CD4-positive, alpha-beta T cell treated with Interleukin-4 for 1 hour (primary cell): Measurements from ENCODE around the gene MMADHC.
"Not testable (repeated sequence)": the region's sequence is repeated elsewhere in the genome, so short reads cannot be mapped to it uniquely, and the experiment has no call there.

ENCODE experiments used
- DNase-seq, 2 donors: peaks; one replicate each; pipeline ENCODE4 v3.0.0-alpha.2; 2020 to 2022

MMADHC gene

DNA sequence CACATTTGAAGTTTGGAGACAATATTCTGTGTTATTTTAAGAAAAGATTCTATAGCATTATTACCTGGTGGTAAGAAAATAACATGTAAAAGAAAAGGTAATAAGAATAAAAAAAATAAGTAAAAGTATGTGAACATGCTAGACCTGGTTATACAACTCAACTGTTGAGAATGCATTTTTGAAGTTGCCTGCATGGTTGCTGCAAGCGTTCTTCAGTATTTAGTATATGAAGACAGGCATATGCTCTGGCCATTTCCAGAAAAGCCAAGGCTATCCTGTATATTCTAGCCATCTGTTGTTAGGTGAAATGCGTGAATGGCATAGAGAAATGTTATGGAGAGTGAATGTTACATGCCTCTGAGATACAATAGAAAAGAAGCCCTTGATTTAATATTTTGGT is 6.8 kb upstream of the MMADHC start:
- no peak for DNase-seq

DNA sequence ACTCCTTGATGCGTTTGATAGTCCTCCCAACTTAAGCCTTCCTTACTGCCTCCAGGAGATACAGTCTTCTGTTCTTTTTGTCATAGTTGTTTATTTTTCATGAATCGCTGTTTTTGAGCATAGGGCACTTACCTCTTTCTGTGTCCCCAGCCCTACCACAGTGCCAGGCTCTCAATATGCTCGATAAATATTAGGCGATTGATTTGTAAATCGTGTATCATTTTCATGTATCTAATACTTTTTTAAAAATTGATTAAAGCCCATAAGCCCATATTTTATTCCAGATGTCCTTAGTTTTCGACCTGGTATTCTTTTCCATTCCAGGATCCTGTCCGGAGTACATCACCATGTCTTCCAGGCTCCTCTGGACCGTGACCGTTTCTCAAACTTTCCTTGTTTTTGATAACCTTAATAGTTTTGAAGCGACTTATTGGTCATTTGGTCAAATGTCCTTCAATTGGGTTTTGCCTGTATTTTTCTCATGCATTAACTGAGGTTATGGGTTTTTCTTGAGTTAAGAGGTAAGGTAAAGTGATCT is 444 bp upstream of the MMADHC start:
- no peak for DNase-seq

DNA sequence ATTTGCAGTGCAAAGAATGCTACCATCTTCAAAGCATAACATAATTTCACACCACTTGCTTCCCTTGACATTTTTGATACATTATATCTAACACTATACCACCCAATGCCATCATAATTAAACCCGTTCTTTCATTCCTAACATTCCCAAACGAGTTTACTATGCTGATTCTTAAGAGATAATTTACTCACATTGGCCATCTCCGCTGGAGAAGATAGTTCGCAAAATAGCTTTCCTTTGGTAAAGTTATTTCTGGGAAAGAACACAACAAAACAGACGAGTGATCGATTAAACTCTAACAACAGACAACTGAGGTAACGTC is 716 bp downstream of the MMADHC start:
- DNase-seq, result peak in 1 of 2 donors; percentile 16

DNA sequence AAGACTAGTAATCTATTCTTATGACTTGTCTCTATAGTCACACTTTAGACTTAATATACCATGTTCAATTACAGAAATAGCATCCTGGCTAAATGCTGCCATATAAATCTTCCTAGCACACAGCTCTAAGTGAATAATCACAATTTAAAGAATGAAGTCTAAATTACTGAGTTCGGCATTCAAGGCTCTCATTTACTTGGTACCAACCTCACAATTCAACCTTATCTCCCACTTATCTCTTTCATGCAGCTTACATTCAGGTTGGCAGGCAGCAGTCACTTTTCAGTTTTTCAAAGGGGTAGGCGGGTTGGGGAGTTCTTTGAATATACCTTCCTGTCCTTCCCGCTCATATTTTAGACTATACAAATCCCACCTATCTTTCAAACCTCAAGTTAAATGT is 1.5 kb downstream of the MMADHC start:
- no peak for DNase-seq

DNA sequence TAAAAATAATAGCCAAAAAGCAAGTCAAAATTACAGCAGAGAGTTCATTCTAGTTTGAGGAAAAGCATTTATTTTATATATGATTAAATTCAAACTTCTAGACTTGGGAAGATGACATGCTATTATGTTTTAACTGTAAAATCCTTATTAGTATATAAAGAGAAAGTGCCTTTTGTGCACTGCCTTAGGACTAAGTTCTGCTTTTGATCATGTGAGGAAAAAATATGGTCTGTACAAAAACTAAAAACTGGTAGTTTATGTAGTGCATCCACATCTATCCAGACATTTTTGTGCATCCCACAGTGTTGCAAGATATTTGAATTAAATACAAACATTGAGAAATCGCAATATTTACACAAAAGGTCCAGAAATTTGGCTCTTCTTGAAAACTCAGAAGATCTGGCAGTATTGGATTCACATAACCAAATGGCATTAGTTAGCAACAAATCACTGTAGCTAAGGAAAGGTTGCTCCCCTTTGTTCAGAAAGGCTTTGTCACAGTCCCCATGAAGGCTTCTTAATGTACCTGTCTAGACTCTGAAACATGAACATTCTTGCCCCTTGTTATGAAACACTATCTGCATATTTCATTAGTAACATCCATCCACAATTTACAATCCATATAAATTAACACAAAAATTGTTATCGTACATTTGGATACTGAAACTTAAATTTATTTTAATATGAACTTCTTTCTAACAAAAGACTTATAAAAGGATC is 2.2 kb downstream of the MMADHC start:
- DNase-seq, result no peak

DNA sequence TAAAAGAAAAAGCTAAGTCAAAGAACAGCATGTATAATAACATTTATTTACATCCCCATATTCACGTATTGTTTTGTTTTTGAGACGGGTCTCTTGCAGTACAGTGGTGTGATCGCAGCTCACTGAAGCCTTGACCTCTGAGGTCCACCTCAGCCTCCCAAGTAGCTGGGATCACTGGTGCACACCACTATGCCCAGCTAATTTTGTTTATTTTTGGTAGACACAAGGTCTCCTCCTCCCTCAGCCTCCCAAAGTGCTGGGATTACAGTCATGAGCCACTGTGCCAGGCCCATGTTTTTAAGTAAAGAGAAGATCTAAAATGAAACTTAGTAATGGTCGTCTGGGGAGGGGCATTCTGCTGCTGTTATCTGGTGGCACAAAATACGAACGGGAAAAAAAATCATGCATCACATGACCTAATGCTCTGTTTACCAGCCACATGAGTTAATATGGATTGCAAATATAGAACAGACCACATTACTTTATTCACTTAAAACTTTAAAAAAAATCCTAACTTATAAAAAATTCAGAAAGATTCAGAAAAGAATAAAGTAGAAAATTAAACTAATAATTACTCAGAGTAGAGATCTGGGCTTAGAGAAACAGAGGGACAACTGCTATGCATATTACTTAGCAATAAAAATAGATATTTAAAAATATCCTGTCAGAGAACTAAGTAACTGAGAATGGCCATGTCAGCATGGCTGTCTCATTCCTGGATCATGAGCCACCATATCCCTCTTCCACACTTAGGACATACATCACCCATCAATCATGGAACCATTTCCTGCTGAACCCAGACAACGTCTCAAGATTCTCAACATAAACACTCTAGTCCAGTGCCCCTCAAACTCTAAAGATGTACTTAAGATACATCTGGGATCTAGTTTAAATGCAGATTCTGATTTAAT is 7.3 kb downstream of the MMADHC start:
- DNase-seq, result no peak

DNA sequence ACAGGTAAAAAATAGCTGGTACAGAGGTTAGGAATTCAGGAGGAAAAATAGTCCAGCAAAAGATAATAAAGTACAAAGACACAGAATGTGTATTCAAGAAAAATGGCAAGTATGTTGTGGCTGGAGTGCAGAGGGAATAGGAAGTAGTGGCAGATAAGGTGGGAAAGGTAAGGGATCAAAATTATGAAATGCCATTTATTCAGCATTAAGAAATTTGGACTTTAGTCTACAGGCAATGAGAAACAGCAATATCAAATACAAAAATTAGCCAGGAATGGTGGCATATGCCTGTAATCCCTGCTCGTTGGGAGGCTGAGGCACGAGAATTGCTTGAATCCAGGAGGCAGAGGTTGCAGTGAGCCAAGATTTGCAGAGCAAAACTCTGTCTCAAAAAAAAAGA is 10.3 kb downstream of the MMADHC start:
- DNase-seq, result no peak

DNA sequence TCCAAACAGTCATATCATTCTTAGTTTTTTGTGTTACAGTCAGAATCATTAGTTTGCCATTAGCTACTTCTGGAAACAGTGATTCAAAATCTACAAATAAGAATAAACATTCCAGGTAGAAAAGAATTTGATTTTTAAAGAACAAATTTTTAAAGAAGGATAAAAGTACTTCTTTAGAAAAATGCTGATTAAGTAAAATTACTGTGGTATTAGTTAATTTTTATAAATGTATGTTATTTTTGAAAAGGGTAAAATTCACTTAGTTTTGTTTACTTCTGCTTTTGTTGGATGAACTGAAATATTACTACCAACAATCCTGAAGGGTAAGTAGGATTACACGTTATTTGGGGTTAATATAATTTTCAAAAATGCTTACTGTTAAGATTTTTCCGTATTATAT is 11.8 kb downstream of the MMADHC start:
- DNase-seq, result no peak

DNA sequence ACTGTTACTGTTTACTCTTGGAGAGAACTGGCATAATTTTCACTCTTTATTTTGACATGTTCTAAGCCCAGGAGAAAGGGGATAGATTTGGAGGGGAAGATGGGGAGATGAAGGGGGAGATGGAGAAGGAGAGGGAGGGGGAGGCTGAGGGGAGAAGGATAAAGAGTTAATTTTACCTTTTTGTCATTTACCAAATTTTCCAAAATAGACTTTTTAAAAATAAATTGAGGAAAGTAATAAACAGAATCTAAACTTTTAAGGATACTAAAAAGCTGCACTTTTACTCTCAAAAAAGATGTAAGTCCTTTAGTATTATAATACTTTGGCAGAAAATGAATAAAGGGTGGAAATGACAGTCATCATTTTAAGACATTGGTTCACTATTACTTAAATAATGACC is 12.3 kb downstream of the MMADHC start:
- DNase-seq, result no peak

DNA sequence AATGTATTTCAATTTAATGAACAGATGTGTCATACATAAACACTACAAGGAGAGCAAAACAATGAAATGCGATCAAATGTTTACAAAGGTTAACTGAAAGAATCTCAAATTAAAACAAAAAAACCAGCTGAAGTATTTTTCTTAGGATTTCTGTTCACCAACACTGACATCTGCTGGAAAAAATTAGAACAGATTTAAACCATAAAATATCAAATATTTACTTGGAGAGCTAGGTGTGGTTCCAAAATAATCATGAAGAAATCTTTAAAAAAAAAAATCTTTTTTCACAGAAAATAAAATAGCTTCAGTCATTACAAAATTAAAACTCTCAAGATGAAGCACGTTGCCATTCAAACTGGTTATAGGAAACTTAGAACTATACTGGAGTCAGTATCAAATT is 13.8 kb downstream of the MMADHC start:
- no peak for DNase-seq

DNA sequence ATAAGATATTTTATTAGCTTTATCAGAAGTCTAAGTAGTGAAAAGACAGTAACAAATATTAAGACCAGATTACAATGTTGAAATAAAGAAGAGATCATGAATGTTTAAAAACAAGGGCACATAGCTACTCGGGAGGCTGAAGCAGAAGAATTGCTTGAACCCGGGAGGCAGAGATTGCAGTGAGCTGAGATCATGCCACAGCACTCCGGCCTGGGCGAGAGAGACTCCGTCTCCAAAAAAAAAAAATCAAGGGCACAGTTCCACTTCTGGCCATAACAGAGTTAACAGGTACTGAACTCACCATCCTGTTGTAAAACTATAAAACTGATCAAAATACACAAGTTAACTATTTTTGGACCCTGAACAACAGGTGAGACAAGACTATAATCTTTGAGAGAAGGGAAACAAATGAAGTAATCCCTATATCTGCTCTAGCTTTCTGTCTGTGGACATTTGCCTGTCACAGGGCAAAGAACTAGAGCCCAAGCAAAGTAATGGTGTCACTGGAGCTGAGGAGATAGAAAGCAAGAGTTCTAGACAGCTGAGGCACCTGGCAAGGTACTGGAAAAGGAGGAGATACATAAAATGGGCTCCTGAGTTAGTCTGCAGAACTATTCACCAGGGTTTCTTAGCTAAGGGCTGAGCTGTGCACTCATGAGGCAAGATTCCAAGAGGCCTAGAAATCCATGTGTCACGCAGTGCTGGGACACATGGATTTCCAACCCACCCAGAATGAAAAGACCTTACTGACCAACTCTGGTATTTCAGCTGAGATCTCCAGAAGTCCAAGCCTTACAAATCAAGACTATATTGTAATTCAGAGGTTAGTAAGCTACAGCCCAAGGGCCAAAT is 15.2 kb downstream of the MMADHC start:
- no peak for DNase-seq

DNA sequence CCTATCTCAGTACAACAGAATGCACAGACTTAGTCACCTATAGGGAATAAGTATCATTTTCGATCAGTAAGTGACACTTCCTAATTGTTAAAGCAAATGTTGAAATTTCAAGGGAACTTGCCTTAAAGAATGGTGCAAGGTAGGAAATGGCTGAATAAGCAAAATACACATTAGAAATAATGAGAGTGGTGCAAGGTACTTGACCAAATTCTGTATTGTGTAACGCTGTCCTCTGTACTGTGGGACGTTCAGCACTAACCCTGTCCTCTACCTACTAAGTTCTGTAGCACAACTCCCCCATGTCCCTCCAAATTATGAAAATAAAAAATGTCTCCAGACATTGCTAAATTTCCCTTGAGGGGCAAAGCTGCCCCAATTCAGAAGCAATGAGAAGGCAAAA is 19.4 kb downstream of the MMADHC start:
- no peak for DNase-seq

DNA sequence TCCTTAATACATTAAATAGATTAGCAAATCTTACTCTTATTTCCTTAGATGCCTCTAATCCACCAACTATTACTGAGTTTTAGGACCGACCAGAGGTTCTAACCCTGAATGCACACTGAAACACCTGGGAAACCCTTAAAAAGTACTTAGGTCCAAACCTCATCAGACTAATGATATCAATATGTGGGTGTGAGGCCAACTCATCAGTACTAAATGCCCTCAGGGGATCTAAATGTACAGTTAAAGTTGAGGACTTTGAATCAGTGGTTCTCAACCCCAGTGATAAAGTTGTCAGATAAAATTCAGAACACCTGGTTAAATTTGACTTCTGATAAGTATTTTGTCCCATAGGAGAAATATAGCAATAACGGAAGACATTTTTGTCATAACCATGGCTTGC is 20.9 kb downstream of the MMADHC start:
- no peak for DNase-seq

DNA sequence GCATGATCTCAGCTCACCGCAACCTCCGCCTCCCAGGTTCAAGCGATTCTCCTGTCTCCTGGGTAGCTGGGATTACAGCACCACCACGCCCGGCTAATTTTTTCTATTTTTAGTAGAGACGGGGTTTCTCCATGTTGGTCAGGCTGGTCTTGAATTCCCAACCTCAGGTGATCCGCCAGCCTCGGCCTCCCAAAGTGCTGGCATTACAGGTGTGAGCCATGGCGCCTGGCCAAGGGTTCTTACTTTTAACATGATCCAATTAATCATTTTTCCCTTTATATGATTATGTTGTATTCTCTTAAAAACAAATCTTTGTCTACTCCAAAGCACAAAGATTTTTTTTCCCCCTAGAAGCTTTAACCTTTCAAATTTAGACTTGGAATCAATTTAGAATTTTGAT is 21.9 kb downstream of the MMADHC start:
- DNase-seq, result not testable (repeated sequence)

DNA sequence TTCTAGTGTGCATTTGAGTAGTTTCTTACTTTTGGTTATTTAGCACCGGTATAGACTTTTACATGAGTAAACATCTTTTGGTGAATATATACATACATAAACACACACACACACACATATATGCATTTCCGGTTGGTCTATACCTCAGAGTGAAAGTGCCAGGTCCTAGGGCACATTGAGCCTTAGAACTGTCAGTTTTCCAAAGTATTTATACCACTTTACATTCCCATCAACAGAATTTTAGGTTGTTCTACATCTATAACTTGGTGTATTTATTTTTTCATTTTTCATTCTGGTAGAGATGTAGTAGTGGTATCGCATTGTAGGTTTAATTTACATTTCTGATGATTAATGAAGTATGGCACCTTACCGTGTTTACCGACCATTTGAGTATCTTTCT is 22.6 kb downstream of the MMADHC start:
- no peak for DNase-seq

DNA sequence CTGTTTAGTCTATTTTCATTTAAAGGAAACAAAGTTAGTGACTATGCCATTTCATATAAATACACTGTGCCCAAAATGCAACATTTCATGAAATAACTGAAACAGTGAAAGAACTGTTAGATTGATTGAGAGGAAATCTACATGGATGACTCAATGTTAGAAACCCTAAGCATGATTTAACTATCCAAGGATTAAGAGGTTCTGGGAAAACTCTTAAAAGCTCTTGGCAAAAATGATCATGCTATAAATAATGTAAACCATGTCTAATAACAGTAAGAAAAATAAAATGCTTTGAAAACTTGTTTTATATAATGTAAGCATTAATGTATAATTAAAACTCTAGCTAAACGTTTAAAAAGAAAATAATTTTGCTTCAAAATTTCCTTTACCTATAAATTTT is 23.5 kb downstream of the MMADHC start:
- DNase-seq, result no peak

DNA sequence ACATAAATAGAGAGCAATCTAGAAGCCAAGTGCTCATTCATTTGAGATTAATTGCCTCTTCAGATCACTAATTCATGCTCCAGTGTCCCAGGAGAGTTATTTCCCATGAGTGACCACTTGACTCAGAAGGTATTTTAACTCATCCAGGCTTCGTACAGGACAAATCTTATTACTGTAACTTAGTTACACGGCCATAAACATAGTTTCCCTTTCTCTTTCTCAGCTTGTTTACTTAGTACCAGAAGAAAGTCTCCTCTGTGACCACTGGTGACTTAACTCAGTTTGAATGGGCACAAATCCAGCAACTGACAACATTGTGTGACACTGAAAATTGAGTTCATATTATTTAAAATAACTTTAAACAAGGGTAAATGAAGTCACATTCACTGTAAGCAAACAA is 25.3 kb downstream of the MMADHC start:
- no peak for DNase-seq

DNA sequence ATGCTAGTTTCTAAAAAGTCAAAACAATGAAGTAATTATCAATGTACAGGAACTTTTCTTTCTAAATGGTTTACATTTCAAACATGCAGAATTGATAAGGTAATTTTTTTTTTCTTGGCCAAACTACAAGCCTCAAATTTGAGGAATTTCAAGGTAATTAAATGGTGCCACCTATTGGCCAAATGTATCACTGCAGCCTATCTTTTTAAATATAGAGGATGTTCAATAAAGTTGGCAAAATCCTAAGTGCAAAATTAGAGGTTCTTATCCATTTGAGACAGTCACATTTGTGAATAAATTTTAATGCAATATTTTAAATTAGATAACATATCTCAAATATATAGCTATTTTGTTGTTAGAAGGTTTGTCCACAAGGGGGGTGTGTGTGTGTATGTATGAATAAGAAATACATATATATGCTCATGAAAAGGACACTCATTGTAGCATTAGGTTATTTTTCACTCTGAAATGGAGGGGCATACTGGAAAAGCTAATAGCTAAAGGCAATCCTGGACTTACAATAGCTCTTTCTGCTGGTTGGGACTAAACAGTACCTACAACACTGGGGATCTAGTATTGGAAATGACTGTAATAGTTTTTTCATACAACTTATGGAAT is 26.2 kb downstream of the MMADHC start:
- peak in 1 of 2 donors; percentile 50 for DNase-seq

DNA sequence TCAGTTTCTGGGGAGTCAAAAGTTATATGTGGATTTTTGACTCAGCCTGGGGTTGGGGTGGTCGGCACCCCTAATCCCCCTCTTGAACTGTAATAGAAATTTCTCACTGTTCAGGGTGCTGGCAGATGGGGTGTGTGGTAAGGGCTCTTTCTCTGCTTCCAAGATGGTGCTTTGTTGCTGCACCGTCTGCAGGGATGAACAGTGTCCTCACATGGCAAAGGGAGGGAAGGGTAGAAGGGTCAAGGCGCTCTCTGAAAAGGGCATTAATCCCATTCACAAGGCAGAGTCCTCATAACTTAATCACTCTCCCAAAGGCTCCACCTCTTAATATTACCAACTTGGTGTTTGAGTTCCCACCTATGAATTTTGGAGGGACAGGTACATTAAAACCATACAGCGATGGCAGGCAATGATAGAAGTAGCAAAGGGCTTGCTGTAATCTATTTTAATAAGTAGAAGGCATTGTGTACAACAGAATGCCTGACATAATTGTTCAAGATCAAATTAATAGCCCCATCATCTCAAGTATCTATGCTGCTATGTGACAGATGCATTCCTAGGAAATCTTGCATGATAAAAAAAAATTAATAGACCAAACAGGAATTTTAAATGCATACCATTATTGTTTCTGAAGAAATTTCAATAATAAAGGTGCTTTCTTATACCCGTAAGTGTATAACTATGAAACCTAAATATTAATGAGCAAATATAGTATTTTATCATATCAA is 28.1 kb downstream of the MMADHC start:
- DNase-seq, result no peak

DNA sequence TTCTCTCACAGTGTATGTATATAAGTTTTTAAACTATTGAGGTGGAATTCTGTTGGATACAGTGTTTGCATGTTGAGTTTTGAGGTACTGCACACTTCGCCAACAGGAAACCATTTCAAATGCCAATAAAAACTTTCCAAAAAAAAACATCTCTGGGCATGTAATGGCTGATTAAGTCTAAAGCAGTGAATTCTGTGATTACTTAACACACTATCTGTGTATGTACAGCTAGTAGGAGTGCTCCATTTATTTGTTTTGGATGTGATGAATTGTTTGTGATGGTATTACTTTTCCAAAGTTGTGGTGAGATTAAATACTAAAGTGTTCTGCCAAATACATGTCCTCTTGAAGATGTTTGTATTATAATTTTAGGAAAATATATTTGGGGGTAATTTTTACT is 31.1 kb downstream of the MMADHC start:
- no peak for DNase-seq

DNA sequence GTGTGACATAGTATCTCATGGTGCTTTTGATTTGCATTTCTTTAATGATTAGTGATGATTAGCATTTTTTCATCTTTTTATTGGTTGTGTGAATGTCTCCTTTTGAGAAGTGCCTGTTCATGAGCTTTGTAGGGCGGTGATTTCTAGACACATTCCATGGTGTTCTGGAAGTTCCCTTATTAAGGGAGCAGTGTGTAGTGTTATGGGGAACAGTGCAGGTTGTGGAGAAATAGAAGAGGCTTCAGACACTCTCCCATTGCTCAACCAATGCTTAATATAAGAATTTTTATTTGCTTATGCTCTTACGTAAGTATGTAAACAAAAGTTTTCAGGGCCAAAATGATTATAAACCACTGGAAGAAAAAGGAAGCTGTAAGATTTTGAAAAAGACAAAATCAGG is 34.7 kb downstream of the MMADHC start:
- no peak for DNase-seq

DNA sequence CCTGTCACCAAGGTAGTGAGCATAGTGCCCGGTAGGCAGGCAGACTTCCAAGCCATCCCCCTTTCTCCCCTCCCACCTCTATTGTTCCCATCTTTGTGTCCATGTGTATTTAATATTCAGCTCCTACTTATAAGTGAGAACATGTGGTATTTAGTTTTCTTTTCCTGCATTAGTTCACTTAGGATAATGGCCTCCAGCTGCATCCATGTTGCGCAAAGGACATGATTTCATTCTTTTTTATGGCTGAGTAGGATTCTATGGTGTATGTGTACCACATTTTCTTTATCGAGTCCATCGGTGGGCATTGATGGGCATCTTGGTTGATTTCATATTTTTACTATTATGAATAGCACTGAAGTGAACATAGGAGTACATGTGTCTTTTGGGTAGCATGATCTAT is 35.3 kb downstream of the MMADHC start:
- no peak for DNase-seq
